SIG-M5 (cell line): ENCODE data around the gene EFL1.

Source experiments
- DNase-seq: peaks from one replicate; lab custom pipeline; 2025; lab: John Stamatoyannopoulos, UW

The EFL1 gene

GRCh38 chr15:82081914-82082762, 180.4 kb downstream of the EFL1 start:
- no peak for DNase-seq

- DNase-seq: no peak
These were observed 181.8 kb downstream of the EFL1 start for GRCh38 chr15:82080774-82081173.
